Stomach (tissue), 4 donors: ENCODE measurements around the gene GPR6.

Experiments
- EP300 ChIP-seq: sonication (generic); formaldehyde crosslinking; IDR thresholded peaks from one replicate; pipeline ENCODE4 v1.6.1; 2017; ENCODE audit warnings: antibody characterized with exemption
- POLR2A ChIP-seq, 4 donors: fragments of 450-650 bp; IDR thresholded peaks; one replicate each; pipeline ENCODE4 v1.6.1; 2016; ENCODE audit warnings: antibody characterized with exemption in 4 of 4, control low read depth in 2 of 4, mild to moderate bottlenecking in 1 of 4, moderate library complexity in 1 of 4
- POLR2AphosphoS5 ChIP-seq, 3 donors: sonication (generic); formaldehyde crosslinking; IDR thresholded peaks; one replicate each; pipeline ENCODE4 v1.6.1; 2016; ENCODE audit warnings: antibody characterized with exemption in 3 of 3
- TF ChIP-seq, protein P1 (sequence below), 7 experiments: fragments of 450-650 bp in 4 of 7; fragments of 200-600 bp in 3 of 7; sonication (generic) in 3 of 7; IDR thresholded peaks; one replicate each; pipeline ENCODE4 v1.5.1; 2016 to 2019; ENCODE audit warnings: antibody characterized with exemption in 7 of 7, control low read depth in 2 of 7, mild to moderate bottlenecking in 1 of 7

DNA sequence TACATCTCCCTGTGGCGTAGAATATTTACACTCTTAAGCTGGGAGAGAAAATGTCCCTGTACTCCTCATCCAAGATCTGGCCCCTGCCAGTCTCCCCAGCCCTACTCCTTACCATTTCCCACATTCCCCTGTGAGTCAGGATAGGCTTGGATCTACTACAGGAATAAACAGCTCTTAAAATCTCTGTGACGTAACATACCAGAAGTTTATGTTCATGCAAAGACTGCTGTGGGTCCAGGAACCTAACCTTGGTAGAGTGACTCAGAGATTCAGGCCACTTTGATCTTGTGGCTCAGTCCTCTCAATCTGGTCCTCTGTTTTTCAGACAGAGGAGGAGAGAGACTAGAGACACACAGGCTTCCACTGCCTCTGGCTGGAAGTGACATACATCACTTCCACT, 38.5 kb upstream of the GPR6 start:
- TF ChIP-seq, protein P1, sequence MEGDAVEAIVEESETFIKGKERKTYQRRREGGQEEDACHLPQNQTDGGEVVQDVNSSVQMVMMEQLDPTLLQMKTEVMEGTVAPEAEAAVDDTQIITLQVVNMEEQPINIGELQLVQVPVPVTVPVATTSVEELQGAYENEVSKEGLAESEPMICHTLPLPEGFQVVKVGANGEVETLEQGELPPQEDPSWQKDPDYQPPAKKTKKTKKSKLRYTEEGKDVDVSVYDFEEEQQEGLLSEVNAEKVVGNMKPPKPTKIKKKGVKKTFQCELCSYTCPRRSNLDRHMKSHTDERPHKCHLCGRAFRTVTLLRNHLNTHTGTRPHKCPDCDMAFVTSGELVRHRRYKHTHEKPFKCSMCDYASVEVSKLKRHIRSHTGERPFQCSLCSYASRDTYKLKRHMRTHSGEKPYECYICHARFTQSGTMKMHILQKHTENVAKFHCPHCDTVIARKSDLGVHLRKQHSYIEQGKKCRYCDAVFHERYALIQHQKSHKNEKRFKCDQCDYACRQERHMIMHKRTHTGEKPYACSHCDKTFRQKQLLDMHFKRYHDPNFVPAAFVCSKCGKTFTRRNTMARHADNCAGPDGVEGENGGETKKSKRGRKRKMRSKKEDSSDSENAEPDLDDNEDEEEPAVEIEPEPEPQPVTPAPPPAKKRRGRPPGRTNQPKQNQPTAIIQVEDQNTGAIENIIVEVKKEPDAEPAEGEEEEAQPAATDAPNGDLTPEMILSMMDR (IDR thresholded peaks at IDR 0.05), result no peak
- TF ChIP-seq POLR2A (IDR thresholded peaks at IDR 0.05) (no peak), EP300 (no peak), POLR2AphosphoS5 (IDR thresholded peaks at IDR 0.05) (no peak)
